Sigmoid colon (tissue), 4 donors: ENCODE measurements around the gene KLHL1.

Source experiments
- POLR2A ChIP-seq, 2 donors: fragments of 450-650 bp; IDR thresholded peaks; one replicate each; pipeline ENCODE4 v1.6.1; 2016; ENCODE audit warnings: antibody characterized with exemption in 2 of 2, mild to moderate bottlenecking in 2 of 2, moderate library complexity in 2 of 2
- POLR2AphosphoS5 ChIP-seq, 4 donors: sonication (generic); formaldehyde crosslinking; IDR thresholded peaks; one replicate each; pipeline ENCODE4 v1.6.1; 2017; ENCODE audit warnings: antibody characterized with exemption in 4 of 4
- TF ChIP-seq, protein P1 (sequence below), 4 experiments: fragments of 450-650 bp in 3 of 4; fragments of 200-600 bp in 1 of 4; IDR thresholded peaks; one replicate each; pipeline ENCODE4 v1.5.1; 2016 to 2019; ENCODE audit warnings: antibody characterized with exemption in 4 of 4, mild to moderate bottlenecking in 3 of 4, moderate library complexity in 2 of 4

DNA sequence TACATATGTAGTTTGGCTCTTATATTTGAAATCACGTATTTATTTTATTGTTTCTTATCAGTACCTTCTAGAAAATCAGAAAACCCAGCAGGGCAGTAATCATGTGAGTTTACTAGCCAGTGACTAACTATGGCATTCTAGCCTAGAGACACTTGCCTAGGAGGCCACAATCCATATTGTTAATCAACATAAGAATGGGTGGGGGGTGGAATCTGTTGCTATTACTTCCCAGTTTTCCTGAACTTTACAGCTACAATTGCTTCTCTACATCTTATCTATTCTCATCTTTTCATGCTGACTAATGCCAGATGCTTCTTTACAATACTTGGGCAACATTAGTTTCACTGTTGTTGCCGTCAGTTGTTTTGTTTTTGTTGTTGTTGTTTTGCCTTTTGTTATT is 19.3 kb downstream of the KLHL1 start:
- TF ChIP-seq POLR2A (IDR thresholded peaks at IDR 0.05) (no peak), POLR2AphosphoS5 (IDR thresholded peaks at IDR 0.05) (no peak)
- TF ChIP-seq, protein P1, sequence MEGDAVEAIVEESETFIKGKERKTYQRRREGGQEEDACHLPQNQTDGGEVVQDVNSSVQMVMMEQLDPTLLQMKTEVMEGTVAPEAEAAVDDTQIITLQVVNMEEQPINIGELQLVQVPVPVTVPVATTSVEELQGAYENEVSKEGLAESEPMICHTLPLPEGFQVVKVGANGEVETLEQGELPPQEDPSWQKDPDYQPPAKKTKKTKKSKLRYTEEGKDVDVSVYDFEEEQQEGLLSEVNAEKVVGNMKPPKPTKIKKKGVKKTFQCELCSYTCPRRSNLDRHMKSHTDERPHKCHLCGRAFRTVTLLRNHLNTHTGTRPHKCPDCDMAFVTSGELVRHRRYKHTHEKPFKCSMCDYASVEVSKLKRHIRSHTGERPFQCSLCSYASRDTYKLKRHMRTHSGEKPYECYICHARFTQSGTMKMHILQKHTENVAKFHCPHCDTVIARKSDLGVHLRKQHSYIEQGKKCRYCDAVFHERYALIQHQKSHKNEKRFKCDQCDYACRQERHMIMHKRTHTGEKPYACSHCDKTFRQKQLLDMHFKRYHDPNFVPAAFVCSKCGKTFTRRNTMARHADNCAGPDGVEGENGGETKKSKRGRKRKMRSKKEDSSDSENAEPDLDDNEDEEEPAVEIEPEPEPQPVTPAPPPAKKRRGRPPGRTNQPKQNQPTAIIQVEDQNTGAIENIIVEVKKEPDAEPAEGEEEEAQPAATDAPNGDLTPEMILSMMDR (IDR thresholded peaks at IDR 0.05): no peak
